HUES48 (cell line): Measurements from ENCODE around the gene WHAMM.

Experiments used
- H3K27ac ChIP-seq: one replicate; pipeline ENCODE4 v1.7.0; 2013; ENCODE audit warnings: low read depth, low read length, inconsistent platforms
- H3K27me3 ChIP-seq: 2 replicates; pipeline ENCODE4 v1.6.1; 2013; ENCODE audit warnings: mild to moderate bottlenecking, low read length; ENCODE audit not compliant: control insufficient read depth, insufficient read depth
- H3K36me3 ChIP-seq: 2 replicates; pipeline ENCODE4 v1.6.1; 2013; ENCODE audit warnings: low read length; ENCODE audit not compliant: control insufficient read depth, insufficient read depth
- H3K4me1 ChIP-seq: 2 replicates; pipeline ENCODE4 v1.6.1; 2013; ENCODE audit warnings: mild to moderate bottlenecking, low read length; ENCODE audit not compliant: control insufficient read depth, insufficient read depth
- H3K4me3 ChIP-seq: 2 replicates; pipeline ENCODE4 v1.5.1; 2013; ENCODE audit warnings: mild to moderate bottlenecking, low read depth, low read length
- H3K9ac ChIP-seq: 2 replicates; pipeline ENCODE4 v1.6.1; 2013; ENCODE audit warnings: mild to moderate bottlenecking, low read depth, low read length, moderate library complexity
- H3K9me3 ChIP-seq: 2 replicates; pipeline ENCODE4 v1.6.1; 2013; ENCODE audit warnings: low read length; ENCODE audit not compliant: control insufficient read depth, insufficient read depth

Gene WHAMM

GRCh38 chr15:82882273-82882928 is 73.0 kb downstream of the WHAMM start:
- no peaks in the 10 kb centered on the region for H3K27me3 ChIP-seq
- H3K4me3 ChIP-seq, result no peak overlapping the region
- H3K9ac ChIP-seq, result no peak overlapping the region
- H3K9me3 ChIP-seq, result no peaks in the 10 kb centered on the region
- no peaks in the 10 kb centered on the region for H3K36me3 ChIP-seq
- H3K4me1 ChIP-seq, result no peaks in the 10 kb centered on the region
- no peak overlapping the region for H3K27ac ChIP-seq
